COR-L47 (cell line): Measurements from ENCODE around the gene CCDC92B.
"Not testable (repeated sequence)": the region's sequence is repeated elsewhere in the genome, so short reads cannot be mapped to it uniquely, and the experiment has no call there.

ENCODE experiments used
- DNase-seq: peaks from one replicate; lab custom pipeline; 2025; lab: John Stamatoyannopoulos, UW

CCDC92B gene

GRCh38 chr17:2749058-2749783, at the start of gene CCDC92B:
CCDC92B (minus strand) TSS chr17:2749652; CDS start chr17:2735145, 14,507 bp downstream.
- DNase-seq, result peak; percentile 21

GRCh38 chr17:2798678-2799077, 49.2 kb upstream of the CCDC92B start:
- no peak for DNase-seq

GRCh38 chr17:2798188-2798587, 48.7 kb upstream of the CCDC92B start:
- DNase-seq, result no peak

- no peak for DNase-seq
Measured at GRCh38 chr17:2797637-2798036, 48.2 kb upstream of the CCDC92B start.

GRCh38 chr17:2797226-2797625, 47.8 kb upstream of the CCDC92B start:
- DNase-seq, result no peak

- DNase-seq, result no peak
Measured at GRCh38 chr17:2796164-2797125, 47.0 kb upstream of the CCDC92B start, which contains the start of gene RAP1GAP2. RAP1GAP2 (plus strand) TSS chr17:2796438; CDS start chr17:2796528, 90 bp downstream.

- no peak for DNase-seq
Measured at GRCh38 chr17:2795441-2796163, 46.1 kb upstream of the CCDC92B start.

- no peak for DNase-seq
Measured at GRCh38 chr17:2794111-2794803, 44.8 kb upstream of the CCDC92B start.

- no peak for DNase-seq
Measured at GRCh38 chr17:2792366-2793169, 43.1 kb upstream of the CCDC92B start.

GRCh38 chr17:2789700-2790099, 40.2 kb upstream of the CCDC92B start:
- no peak for DNase-seq

GRCh38 chr17:2786176-2786881, 36.9 kb upstream of the CCDC92B start:
- peak; percentile 67 for DNase-seq

- DNase-seq, result not testable (repeated sequence)
Measured at GRCh38 chr17:2785376-2785775, 35.9 kb upstream of the CCDC92B start.

- DNase-seq, result no peak
Measured at GRCh38 chr17:2784864-2785263, 35.4 kb upstream of the CCDC92B start.

GRCh38 chr17:2783310-2784030, 34.0 kb upstream of the CCDC92B start:
- DNase-seq, result no peak

- no peak for DNase-seq
Measured at GRCh38 chr17:2782055-2782454, 32.6 kb upstream of the CCDC92B start.

- DNase-seq, result not testable (repeated sequence)
Measured at GRCh38 chr17:2781598-2781997, 32.1 kb upstream of the CCDC92B start.

- DNase-seq, result no peak
Measured at GRCh38 chr17:2780931-2781454, 31.5 kb upstream of the CCDC92B start.

GRCh38 chr17:2780256-2780655, 30.8 kb upstream of the CCDC92B start:
- no peak for DNase-seq

GRCh38 chr17:2779545-2779944, 30.1 kb upstream of the CCDC92B start:
- DNase-seq, result no peak
